ENCODE results near the gene SENP8.

Gene SENP8

DNA sequence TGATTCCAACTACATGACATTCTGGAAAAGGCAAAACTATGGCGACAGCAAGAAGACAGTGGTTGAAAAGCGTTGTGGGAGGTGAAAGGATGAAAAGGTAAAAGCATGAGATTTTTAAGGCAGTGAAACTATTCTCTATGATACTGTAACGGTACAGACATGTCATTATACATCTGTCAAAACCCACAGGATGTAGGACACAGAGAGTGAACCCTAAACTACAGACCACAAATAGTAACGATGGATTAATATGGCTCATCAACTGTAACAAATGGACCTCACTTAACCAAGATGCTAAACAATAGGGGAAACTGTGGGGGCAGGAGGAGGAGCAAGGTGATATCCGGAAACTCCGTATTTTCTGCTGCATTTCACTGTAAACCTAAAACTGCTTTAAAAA lies 39.3 kb upstream of the SENP8 start:
- DNase-seq: no peak

GRCh38 chr15:72082176-72082575 lies 36.0 kb upstream of the SENP8 start:
- H3K36me3 ChIP-seq: no peaks in the 10 kb centered on the region
- no peak overlapping the region for H3K4me3 ChIP-seq (ENCODE audit: low read depth, low read length)
- no peaks in the 10 kb centered on the region for H3K9me3 ChIP-seq
- H3K4me1 ChIP-seq: no peaks in the 10 kb centered on the region
- no peak for DNase-seq
- no peaks in the 10 kb centered on the region for H3K27me3 ChIP-seq
- no peak for TF ChIP-seq CTCF (IDR thresholded peaks at IDR 0.05; ENCODE audit: low read depth, low read length)

More for the DNA sequence above, 39.3 kb upstream of the SENP8 start:
- H3K36me3 ChIP-seq: no peaks in the 10 kb centered on the region
- H3K4me1 ChIP-seq: no peaks in the 10 kb centered on the region; the same call in 1 of the 2 replicates
- no peak overlapping the region for H3K4me3 ChIP-seq (ENCODE audit: low read depth, low read length)
- H3K27me3 ChIP-seq: no peaks in the 10 kb centered on the region
- H3K9me3 ChIP-seq: no peaks in the 10 kb centered on the region
- no peak for TF ChIP-seq CTCF (IDR thresholded peaks at IDR 0.05; ENCODE audit: low read depth, low read length)

- no peak for DNase-seq
These were observed 32.0 kb upstream of the SENP8 start for GRCh38 chr15:72086010-72086697.

GRCh38 chr15:72086920-72087648 lies 31.1 kb upstream of the SENP8 start:
- H3K4me1 ChIP-seq: no peaks in the 10 kb centered on the region
- H3K36me3 ChIP-seq: peaks cover 4% of the 10 kb centered on the region; the same call in 1 of the 2 replicates
- no peaks in the 10 kb centered on the region for H3K27me3 ChIP-seq
- no peak for DNase-seq
- no peak overlapping the region for H3K4me3 ChIP-seq (ENCODE audit: low read depth, low read length)
- no peaks in the 10 kb centered on the region for H3K9me3 ChIP-seq
- TF ChIP-seq CTCF (IDR thresholded peaks at IDR 0.05; ENCODE audit: low read depth, low read length): no peak

More at GRCh38 chr15:72086010-72086697, 32.0 kb upstream of the SENP8 start:
- Histone ChIP-seq H3K36me3 (peaks cover 4% of the 10 kb centered on the region; the same call in 1 of the 2 replicates), H3K9me3 (no peaks in the 10 kb centered on the region), H3K4me3 (ENCODE audit: low read depth, low read length) (no peak overlapping the region), H3K4me1 (no peaks in the 10 kb centered on the region), H3K27me3 (no peaks in the 10 kb centered on the region)
- no peak for TF ChIP-seq CTCF (IDR thresholded peaks at IDR 0.05; ENCODE audit: low read depth, low read length)

DNA sequence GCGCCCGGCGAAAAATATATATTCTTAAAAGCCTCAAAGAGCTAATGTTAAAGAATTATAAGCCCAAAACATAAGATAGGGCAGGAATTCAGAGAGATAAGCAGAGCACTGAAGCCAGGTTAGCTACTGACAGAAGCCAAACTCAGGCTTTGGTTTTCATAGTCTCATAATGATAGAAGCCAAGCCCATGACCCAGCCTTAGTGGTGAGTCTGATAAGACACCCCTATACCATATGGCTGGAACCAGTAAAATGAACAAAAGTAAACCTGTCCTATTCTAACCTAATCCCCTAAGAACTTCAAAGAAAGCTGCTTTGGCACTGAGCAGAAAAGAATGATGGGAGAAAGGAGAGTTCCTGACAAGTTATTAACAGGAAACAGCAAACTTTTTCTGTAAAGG lies 26.2 kb upstream of the SENP8 start:
- Histone ChIP-seq H3K36me3 (peaks cover 4% of the 10 kb centered on the region; the same call in 1 of the 2 replicates), H3K4me1 (no peaks in the 10 kb centered on the region), H3K9me3 (no peaks in the 10 kb centered on the region), H3K27me3 (no peaks in the 10 kb centered on the region), H3K4me3 (ENCODE audit: low read depth, low read length) (no peak overlapping the region)
- no peak for DNase-seq
- TF ChIP-seq CTCF (IDR thresholded peaks at IDR 0.05; ENCODE audit: low read depth, low read length): no peak

GRCh38 chr15:72092691-72093090 lies 25.5 kb upstream of the SENP8 start:
- peaks cover 4% of the 10 kb centered on the region; the same call in 1 of the 2 replicates for H3K36me3 ChIP-seq
- TF ChIP-seq CTCF (IDR thresholded peaks at IDR 0.05; ENCODE audit: low read depth, low read length): no peak
- no peaks in the 10 kb centered on the region for H3K4me1 ChIP-seq
- H3K27me3 ChIP-seq: no peaks in the 10 kb centered on the region
- H3K4me3 ChIP-seq (ENCODE audit: low read depth, low read length): no peak overlapping the region
- DNase-seq: no peak
- no peaks in the 10 kb centered on the region for H3K9me3 ChIP-seq
